A673 (cell line): Measurements from ENCODE around the gene MAMDC2.

Source experiments
- CTCF ChIP-seq: fragments of 300-800, 200-600 bp; sonication (generic); conservative IDR thresholded peaks from 2 replicates; pipeline ENCODE4 v1.5.1; 2017; ENCODE audit warnings: low read depth, mild to moderate bottlenecking, antibody characterized with exemption, low read length, moderate library complexity, mixed read lengths
- EZH2 ChIP-seq: fragments of 200-600 bp; sonication (generic); IDR thresholded peaks from 2 replicates; pipeline ENCODE4 v1.6.1; 2017; ENCODE audit warnings: borderline replicate concordance, low read depth, mild to moderate bottlenecking, mixed read lengths, antibody characterized with exemption, low read length; ENCODE audit not compliant: poor library complexity, severe bottlenecking

DNA sequence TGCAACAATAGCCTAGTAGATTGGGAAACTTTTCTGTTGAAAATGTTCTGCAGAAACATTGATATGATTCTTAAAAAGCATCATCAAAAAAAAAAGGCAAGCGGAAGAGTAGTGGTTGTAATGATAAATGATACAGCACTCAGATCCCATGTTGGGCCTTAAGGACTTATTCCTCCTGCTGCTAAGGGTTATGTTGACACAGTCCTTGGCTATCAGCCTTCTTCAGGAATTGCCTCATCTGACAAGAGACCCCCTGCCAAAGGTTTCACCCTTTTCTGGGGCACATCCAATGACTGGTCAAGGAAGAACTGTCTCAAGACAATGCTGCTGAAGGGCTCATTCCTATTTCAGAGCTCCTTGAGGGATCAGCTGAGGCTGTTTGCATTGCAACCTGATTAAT is 44.3 kb upstream of the MAMDC2 start:
- TF ChIP-seq CTCF = no peak
- TF ChIP-seq EZH2 = no peak
